Stimulated activated CD8-positive, alpha-beta memory T cell treated with anti-CD3 and anti-CD28 coated beads, Interleukin-12 subunit alpha, Interleukin-12 subunit beta, amount 100 ng/mL, for 1 hour (primary cell): ENCODE data around the gene EDC3.
"Not testable (repeated sequence)": the region's sequence is repeated elsewhere in the genome, so short reads cannot be mapped to it uniquely, and the experiment has no call there.

Experiments
- DNase-seq: peaks from one replicate; pipeline ENCODE4 v3.0.0-alpha.2; 2020; ENCODE audit warnings: low read depth

Gene EDC3

DNA sequence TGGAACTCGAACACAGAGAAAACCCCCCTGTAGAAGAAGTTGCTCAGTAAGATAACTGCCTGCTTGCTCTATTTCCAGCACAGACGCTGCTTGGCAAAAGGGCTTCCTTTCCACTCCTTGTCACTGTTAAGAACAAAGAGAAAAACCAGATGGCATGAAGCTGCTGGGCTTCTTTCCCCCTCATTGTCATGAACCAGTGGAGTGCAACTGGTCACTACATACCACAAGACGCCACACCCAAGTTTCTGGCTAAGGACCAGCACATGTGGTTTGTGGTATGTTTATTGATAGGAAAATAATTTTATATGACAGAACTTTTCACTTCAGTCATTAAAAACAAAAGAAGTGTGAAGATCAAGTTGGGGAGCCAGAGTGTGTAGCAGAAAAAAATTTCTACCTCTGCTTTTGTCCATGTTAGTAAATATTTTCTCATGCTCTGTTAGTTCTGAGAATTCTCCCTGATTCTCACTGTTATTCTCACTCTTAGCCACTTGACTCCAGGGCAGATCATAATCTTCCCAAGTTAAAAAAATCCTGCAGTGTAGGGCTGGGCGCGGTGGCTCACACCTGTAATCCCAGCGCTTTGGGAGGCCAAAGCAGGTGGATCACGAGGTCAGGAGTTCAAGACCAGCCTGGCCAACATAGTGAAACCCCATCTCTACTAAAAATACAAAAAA lies 42.3 kb downstream of the EDC3 start:
- DNase-seq: no peak

DNA sequence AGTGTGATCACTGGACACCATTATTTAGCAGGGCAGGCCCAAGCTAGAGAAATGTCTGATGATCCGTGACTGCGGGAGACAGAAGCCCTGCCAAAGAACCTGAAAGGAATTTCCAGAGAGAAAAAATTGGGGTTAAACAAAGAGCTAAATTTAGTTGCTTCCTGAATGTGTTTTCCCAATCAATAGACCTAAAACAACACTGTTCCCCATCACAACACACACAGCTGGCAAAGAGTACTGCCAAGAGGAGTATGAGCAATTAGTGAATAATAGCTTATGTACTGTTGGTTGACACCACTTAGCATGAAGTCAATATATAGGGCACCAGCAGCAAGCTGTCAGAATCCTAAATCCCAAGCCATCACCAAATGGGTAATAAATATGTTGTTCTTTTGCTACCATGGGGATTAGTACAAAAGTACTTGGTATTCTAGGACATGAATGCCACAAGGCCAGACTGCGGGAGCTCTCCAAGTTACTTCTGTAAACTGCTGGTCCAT lies 44.5 kb downstream of the EDC3 start:
- no peak for DNase-seq

GRCh38 chr15:74648051-74648842 lies 47.6 kb downstream of the EDC3 start:
- no peak for DNase-seq

- DNase-seq: no peak
Observed at GRCh38 chr15:74646480-74646879, 49.3 kb downstream of the EDC3 start.

DNA sequence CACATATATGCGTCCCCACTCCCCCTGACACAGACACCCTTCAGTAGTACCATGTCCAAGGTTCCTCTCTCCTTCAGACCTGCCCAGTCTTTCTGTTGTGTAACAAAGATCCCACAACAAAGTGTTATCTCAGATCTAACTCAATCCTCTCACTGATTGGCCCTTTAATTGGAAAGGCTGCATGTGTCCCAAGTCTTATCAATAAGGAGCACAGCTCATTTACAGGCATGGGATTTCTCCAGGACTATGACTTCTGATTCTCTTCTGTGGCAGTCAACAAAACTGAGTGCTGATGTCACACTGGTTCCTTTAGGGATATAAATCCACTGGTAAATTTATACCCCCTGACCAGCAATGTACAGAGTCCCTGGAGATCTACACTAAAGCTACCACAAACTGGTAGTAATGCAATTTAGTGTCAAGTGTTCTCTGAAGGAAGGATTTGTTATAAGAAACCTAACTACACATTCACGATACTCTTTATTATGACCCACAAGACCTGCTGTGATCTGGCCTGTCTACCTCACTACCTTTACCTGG lies 52.1 kb downstream of the EDC3 start:
- no peak for DNase-seq

GRCh38 chr15:74642734-74643664 lies 52.8 kb downstream of the EDC3 start:
- DNase-seq: no peak

GRCh38 chr15:74642348-74642733 lies 53.5 kb downstream of the EDC3 start:
- no peak for DNase-seq

DNA sequence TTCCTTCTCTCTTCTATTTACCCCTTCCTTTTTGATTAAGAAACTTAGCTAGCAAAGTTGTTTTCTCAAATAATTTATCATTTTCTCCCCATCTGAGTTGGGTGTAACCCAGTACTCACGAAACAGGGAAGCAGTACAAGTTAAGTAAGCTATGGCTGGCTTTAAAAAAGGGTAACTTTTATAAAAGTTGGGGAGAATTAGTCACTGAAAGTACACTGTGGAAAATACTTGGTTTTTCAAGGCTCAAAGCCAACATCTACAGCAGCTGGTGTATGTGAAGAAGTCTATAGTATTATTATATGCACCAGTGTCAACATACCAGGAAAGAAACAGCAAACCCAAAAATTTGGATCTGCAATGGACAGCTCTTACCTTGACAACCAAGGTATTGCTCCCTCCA lies 54.7 kb downstream of the EDC3 start:
- DNase-seq: no peak

GRCh38 chr15:74636984-74637383 lies 58.8 kb downstream of the EDC3 start:
- DNase-seq: no peak

- peak; percentile 52 for DNase-seq
Observed at GRCh38 chr15:74635228-74635627, 60.6 kb downstream of the EDC3 start.

DNA sequence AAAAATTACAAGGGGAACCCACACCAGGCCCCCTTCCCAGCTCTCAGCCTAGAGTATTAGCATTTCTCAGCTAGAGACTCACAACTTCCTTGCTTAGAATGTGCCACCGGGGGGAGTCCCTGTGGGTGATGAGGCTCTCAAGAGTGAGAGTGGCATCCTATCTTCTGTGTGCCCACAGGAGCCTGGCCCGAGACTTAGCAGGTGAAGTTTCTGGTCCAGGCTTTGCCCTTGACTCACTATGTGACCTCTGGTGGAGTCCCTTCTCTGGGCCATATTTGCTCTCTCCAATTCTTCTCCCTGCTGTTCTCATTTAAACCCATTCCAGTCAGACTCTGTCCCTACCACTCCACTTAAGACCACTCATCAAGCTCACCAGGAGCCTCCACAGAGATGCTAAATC lies 62.0 kb downstream of the EDC3 start:
- DNase-seq: no peak

GRCh38 chr15:74632601-74633000 lies 63.2 kb downstream of the EDC3 start:
- DNase-seq: no peak

DNA sequence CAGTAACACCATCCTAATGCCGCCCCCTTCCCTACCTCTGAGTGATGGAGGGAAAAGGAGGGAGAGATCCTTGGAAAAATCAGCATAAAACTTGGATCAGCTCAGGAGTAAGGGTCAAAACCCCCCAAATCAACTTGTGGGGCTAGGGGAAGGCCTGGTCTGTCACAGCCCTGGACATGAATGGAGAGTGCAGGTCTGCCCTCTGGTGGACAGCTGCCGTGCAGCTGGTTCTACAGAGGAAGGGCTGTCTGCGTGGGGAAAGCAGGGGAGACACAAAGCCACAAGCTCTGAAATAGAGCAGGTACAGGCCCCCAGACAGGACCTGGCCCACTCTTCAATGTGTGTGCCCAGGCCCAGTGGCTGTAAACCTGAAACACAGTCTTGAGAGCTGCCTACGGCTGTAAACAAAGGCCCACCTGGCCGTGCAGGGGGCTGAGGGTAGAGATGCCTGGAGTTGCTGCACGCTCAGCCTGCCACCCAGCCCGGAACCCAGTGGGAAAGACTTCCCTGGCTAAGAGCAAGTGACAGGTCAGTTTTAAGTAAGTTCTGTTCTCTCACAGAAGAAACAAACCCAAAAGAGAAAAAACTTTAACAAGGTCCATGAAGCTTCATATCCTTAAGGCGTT lies 63.8 kb downstream of the EDC3 start:
- DNase-seq: peak; percentile 22

GRCh38 chr15:74631408-74631807 lies 64.4 kb downstream of the EDC3 start:
- DNase-seq: no peak

DNA sequence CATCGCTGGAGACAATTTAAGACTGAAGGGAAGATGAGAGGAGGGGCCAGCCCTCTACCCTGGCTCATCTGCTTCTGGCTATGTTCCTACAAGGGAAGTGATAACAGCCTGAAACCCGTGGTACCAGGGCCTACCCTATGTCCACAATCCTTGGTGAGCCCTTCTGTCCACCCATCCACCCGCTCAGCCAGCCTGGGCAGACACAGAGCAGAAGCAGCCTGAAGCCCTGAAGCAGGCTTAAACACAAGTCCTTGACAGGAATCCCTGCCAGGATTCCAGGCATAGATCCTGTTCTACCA lies 64.8 kb downstream of the EDC3 start:
- DNase-seq: no peak

DNA sequence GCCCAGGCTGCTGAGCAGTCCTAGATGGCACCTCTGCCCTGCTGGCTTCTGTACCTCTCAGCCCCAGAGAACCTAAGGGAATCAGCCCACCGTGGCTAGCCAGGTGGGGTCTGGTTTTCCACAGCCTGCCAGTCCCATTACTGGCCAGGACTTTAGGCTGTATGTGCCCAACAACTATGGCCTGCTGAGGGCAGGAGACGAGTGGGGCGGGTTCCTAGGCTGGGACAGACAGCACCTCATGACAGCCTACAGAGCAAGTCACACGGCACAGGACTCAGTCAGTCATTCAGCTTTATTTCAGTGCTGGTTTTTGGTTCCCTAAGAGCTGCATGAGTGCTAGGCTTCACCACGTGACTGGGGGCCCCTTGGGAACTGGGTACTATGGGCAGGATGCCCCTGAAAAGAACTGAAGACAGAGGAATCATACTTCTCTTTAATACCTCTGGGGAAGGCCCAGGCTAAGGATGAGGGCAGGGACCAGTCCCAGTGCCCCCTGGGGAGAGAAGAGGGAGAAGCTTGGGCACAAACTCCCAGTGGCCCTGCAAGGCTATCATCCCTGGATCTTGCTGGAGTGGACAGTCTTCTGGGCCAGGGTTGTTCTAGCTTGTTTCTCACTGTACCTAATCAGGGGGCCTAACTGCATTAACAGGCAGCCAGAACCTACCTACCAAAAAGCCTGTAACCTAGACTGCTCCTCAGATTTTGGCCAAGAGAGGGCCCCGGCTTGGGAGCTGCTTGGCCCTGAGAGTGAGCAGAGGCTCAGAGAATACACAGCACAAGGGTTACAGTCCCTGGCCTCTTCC lies 65.3 kb downstream of the EDC3 start:
- no peak for DNase-seq

DNA sequence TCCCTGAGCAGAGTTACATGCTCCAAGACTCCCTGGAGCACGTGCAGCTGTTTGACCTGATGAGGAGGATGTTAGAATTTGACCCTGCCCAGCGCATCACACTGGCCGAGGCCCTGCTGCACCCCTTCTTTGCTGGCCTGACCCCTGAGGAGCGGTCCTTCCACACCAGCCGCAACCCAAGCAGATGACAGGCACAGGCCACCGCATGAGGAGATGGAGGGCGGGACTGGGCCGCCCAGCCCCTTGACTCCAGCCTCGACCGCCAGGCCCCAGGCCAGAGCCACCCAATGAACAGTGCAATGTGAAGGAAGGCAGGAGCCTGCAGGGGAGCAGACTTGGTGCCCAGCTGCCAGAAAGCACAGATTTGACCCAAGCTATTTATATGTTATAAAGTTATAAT lies 66.1 kb downstream of the EDC3 start:
- not testable (repeated sequence) for DNase-seq

DNA sequence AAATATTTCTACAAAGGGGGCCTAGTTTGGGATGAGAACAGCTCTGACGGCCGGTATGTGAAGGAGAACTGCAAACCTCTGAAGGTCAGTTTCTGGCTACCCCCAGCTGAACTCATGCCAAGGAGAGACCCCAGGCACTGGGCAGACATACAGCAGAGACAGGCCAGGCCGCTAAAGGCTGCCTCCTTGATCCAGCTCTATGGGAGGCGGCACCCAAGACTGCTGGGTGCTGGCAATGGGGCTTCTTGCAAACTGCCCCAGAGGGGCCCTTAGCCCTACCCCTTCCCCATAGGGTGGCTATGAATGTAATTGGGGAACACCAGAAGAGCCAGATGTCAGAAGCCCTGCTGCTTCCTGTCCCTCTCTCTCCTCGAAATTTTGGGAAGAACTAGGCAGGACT lies 66.9 kb downstream of the EDC3 start:
- DNase-seq: no peak

DNA sequence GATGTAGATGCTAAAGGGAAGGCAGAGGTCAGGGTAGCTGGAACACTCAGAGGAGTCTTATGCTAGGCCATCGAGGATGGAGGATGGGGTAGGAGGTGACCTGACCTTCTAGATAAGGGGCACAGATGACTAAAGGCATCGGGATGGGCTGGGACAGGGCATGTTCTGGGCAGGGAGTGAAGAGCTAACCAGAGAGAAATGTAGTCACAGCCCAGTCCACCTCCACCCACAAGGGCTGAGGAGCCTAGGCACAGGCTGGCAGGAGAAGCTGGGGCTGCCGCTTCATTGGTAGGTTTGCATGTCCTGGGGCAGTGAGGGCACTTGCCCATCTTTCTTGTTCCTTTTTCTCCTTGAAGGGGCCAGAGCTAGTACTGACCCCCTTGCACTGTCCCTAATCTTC lies 67.6 kb downstream of the EDC3 start:
- DNase-seq: no peak

- DNase-seq: no peak
Observed at GRCh38 chr15:74627766-74628165, 68.1 kb downstream of the EDC3 start.
